HL-60 (cell line): ENCODE data around the gene C1orf141.

Experiments
- DNase-seq, 2 experiments: peaks; one replicate each; pipeline ENCODE4 v3.0.0-alpha.2; 2010 to 2020; ENCODE audit warnings: low read depth in 1 of 2, low spot score in 1 of 2
- H3K27ac ChIP-seq: fragments of 250-450 bp; sonication (Bioruptor Pico); replicated peaks from 2 replicates; pipeline ENCODE4 v1.5.1; 2020; ENCODE audit warnings: mild to moderate bottlenecking, moderate library complexity
- H3K27me3 ChIP-seq: fragments of 250-450 bp; sonication (Bioruptor Pico); 2 replicates; pipeline ENCODE4 v1.5.1; 2021; ENCODE audit warnings: mild to moderate bottlenecking, moderate library complexity; ENCODE audit not compliant: insufficient read depth, poor library complexity, severe bottlenecking
- H3K4me3 ChIP-seq: replicated peaks from 2 replicates; pipeline ENCODE4 v1.5.1; 2011; ENCODE audit warnings: mild to moderate bottlenecking, control low read depth, low read length; ENCODE audit not compliant: insufficient read depth
- GABPA ChIP-seq: IDR thresholded peaks from 2 replicates; pipeline ENCODE4 v1.6.1; 2012; ENCODE audit warnings: low read depth
- POLR2AphosphoS5 ChIP-seq: IDR thresholded peaks from 2 replicates; pipeline ENCODE4 v1.6.1; 2012; ENCODE audit warnings: low read depth
- SPI1 ChIP-seq: IDR thresholded peaks from 2 replicates; pipeline ENCODE4 v1.6.1; 2012; ENCODE audit warnings: low read depth, mild to moderate bottlenecking, borderline replicate concordance
- TF ChIP-seq, protein P1 (sequence below): IDR thresholded peaks from 2 replicates; pipeline ENCODE4 v1.6.1; 2012; ENCODE audit warnings: low read depth; ENCODE audit not compliant: insufficient replicate concordance
- TF ChIP-seq, protein P2 (sequence below): IDR thresholded peaks from one replicate; pipeline ENCODE4 v1.5.1; 2011; ENCODE audit warnings: low read length, control low read depth, inconsistent platforms; ENCODE audit not compliant: insufficient read depth

C1orf141 gene

DNA sequence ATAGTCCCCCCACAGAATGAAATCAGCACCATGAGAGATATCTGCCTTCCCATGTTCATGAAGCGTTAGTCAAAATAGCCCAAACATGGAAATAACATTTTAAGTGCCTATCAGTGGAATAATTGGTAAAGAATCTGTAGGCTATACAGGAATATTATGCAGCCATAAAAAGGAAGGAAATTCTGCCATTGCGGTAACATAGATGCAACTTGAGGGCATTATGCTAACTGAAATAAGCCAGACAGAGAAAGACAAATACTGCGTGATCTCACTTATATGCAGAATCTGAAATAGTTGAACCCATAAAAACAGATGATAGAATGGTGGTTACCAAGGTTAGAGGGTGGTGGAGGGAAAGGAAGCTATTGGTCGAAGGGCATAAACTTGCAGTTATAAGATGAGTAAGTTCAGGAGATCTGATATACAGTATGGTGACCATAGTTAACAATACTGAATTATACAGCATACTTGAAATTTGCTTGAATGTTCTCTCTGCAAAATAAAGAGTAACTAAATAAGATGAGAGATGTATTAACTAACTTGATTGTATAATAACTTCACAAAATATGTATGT, 30.8 kb upstream of the C1orf141 start:
- no peak overlapping the region for H3K27ac ChIP-seq
- TF ChIP-seq POLR2AphosphoS5: no peak
- TF ChIP-seq GABPA: no peak
- TF ChIP-seq SPI1: no peak
- TF ChIP-seq, protein P1, sequence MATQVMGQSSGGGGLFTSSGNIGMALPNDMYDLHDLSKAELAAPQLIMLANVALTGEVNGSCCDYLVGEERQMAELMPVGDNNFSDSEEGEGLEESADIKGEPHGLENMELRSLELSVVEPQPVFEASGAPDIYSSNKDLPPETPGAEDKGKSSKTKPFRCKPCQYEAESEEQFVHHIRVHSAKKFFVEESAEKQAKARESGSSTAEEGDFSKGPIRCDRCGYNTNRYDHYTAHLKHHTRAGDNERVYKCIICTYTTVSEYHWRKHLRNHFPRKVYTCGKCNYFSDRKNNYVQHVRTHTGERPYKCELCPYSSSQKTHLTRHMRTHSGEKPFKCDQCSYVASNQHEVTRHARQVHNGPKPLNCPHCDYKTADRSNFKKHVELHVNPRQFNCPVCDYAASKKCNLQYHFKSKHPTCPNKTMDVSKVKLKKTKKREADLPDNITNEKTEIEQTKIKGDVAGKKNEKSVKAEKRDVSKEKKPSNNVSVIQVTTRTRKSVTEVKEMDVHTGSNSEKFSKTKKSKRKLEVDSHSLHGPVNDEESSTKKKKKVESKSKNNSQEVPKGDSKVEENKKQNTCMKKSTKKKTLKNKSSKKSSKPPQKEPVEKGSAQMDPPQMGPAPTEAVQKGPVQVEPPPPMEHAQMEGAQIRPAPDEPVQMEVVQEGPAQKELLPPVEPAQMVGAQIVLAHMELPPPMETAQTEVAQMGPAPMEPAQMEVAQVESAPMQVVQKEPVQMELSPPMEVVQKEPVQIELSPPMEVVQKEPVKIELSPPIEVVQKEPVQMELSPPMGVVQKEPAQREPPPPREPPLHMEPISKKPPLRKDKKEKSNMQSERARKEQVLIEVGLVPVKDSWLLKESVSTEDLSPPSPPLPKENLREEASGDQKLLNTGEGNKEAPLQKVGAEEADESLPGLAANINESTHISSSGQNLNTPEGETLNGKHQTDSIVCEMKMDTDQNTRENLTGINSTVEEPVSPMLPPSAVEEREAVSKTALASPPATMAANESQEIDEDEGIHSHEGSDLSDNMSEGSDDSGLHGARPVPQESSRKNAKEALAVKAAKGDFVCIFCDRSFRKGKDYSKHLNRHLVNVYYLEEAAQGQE: no peak
- TF ChIP-seq, protein P2, sequence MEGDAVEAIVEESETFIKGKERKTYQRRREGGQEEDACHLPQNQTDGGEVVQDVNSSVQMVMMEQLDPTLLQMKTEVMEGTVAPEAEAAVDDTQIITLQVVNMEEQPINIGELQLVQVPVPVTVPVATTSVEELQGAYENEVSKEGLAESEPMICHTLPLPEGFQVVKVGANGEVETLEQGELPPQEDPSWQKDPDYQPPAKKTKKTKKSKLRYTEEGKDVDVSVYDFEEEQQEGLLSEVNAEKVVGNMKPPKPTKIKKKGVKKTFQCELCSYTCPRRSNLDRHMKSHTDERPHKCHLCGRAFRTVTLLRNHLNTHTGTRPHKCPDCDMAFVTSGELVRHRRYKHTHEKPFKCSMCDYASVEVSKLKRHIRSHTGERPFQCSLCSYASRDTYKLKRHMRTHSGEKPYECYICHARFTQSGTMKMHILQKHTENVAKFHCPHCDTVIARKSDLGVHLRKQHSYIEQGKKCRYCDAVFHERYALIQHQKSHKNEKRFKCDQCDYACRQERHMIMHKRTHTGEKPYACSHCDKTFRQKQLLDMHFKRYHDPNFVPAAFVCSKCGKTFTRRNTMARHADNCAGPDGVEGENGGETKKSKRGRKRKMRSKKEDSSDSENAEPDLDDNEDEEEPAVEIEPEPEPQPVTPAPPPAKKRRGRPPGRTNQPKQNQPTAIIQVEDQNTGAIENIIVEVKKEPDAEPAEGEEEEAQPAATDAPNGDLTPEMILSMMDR: no peak
- H3K27me3 ChIP-seq: no peaks in the 10 kb centered on the region
- no peak overlapping the region for H3K4me3 ChIP-seq
- DNase-seq: no peak

DNA sequence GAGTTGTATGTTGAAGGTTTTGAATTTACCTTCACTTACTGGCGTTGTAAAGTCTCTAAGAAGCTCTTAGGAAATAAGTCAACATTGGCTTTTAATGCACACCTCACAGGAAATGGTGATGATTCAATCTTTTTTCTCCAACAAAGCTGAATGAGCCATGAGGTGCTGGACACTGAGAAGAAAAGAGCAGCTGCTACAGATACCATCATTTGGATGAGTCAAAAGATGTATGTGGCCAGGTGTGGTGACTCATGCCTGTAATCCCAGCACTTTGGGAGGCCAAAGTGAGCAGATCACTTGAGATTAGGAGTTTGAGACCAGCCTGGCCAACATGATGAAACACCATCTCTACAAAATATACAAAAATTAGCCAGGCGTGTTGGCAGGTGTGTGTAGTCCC, 28.2 kb upstream of the C1orf141 start:
- TF ChIP-seq, protein P1: no peak
- TF ChIP-seq SPI1: no peak
- no peak for TF ChIP-seq POLR2AphosphoS5
- TF ChIP-seq GABPA: no peak
- TF ChIP-seq, protein P2: no peak
- Histone ChIP-seq H3K4me3 (no peak overlapping the region), H3K27ac (no peak overlapping the region), H3K27me3 (no peaks in the 10 kb centered on the region)
- no peak for DNase-seq

DNA sequence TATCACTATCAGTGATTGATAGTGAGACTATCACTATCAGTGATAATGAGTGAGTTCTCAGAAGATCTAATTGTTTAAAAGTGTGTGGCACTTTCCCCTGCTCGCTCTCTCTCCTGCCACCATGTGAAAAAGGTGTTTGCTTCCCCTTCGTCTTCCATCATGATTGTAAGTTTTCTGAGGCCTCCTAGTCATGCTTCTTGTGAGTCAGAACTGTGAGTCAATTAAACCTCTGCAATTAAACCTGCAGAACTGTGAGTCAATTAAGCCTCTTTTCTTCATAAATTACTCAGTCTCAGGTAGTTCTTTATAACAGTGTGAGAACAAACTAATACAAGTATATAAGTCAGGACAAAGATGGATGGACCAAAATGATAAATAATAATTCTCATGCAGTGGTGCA, 24.5 kb upstream of the C1orf141 start:
- H3K27ac ChIP-seq: no peak overlapping the region
- no peaks in the 10 kb centered on the region for H3K27me3 ChIP-seq
- no peak for DNase-seq
- no peak overlapping the region for H3K4me3 ChIP-seq
- TF ChIP-seq, protein P2: no peak
- TF ChIP-seq, protein P1: no peak
- no peak for TF ChIP-seq GABPA
